Stimulated activated CD8-positive, alpha-beta memory T cell treated with anti-CD3 and anti-CD28 coated beads, Interleukin-7, amount 100 ng/mL, for 1 hour (primary cell): Measurements from ENCODE around the gene PPFIA2.

Experiments
- DNase-seq, 2 donors: peaks; one replicate each; pipeline ENCODE4 v3.0.0-alpha.2; 2020; ENCODE audit warnings: low read depth in 2 of 2

The PPFIA2 gene

GRCh38 chr12:81347404-81347803 lies 411.7 kb downstream of the PPFIA2 start:
- no peak for DNase-seq

DNA sequence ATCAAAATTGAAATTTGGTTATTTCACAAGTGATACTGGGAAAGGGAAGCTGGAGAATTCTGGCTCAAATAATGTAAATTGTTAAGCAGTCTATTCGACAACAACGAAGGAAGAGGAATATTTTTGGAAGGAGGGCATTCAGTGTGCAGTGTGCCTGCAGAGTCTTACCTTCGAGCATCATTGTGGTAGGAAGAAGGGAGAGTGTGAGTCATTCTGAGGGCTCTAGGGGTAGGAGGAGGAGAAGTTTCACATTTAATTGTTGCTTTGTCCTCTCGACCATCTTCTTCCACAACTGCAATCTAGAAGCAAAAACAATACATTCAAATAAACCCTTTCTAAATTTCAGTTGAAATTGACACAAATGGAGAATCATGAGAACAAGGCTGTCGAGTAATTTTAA lies 418.2 kb downstream of the PPFIA2 start:
- no peak for DNase-seq

DNA sequence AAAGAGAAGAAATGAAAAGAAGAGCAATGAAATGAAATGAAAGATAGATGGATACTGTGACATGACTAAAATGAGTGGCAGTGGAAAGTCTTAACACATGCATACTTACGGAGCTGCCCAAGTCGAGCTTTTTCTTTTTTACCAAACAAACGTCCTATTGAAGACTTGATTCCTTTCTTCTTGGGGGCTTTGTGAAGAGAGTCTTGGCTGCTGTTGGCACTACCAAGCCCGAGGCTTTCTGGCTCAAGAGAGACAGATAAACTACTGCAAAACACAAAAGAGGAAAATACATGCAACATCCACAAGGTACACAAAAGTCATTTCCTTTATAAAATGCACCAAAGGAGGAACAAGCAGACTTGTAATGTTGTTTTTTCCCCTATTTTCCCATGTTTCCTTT lies 420.1 kb downstream of the PPFIA2 start:
- DNase-seq = no peak

GRCh38 chr12:81337886-81338285 lies 421.3 kb downstream of the PPFIA2 start:
- DNase-seq = no peak

GRCh38 chr12:81333812-81334211 lies 425.3 kb downstream of the PPFIA2 start:
- no peak for DNase-seq

DNA sequence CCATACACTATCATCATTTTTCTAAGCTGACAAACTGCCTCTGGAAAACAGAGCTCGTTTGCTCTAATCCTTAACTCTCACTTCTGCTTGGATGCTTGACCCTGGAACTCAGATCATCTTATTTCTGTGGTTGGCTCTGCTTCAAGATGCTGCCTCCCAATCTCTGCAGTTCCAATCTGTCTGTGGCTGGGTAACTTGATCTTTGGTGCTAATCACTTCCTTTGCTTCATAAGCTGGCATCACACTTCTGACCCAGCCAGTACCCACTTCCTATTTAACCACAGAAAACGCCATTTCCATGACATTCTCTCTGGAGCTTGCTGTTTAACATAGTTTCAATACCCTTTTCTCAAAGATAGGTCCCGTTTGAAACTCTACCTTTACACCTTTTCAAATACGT lies 427.1 kb downstream of the PPFIA2 start:
- DNase-seq = no peak

DNA sequence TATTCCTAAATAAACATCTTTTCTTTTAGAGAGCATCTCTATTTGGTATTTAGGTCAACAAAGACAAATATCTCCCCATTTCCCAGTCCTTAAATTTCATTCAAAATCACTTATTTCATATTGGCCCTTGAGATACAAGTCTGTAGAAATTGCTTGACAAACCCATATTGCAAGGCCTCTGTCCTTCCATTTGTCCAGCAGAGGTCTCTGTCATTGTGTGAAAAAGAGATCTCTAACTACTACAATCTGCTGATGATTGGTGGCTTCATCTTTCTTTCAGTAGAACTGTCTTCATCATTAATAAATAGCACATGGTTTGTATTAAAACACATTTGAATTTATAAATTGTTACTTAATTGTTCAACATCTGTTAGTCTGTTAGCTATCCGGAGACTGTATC lies 428.7 kb downstream of the PPFIA2 start:
- no peak for DNase-seq

DNA sequence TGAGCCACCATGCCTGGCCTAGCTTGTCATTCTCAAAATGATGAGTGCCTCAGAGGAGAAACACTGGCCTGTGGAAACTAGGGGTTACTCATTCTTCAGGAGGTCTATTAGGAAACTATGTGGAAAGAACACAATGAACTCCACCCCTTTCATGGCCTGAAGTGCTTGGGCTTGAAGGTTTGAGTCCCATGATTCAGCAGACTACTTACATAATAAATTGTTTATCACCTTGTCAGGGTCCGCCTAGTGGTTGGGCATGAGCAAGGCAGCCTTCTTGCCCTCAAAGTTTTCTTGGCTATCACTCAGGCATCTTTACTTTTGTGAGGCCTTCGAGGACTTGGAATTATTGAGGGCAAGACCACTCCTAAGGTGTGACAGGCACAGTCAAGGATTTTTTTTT lies 430.1 kb downstream of the PPFIA2 start:
- no peak for DNase-seq

DNA sequence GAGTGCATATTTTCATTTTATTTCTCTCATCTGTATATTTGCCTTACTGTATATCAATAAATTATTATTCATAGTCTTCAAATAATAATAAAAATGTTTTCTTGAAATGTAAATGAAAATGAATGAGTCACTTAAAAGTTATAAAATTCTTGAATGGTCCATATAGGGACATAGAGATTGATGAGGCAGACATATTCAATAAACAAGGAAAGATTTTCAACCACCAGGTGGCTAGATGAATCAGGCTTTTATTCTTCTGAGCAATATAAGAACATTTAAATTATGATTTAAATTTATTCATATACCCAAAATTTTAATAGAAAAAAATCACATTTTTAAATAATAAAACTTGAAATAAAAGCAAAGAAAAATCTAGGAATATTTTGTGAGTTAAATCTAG lies 431.7 kb downstream of the PPFIA2 start:
- no peak for DNase-seq

- no peak for DNase-seq
These were observed 434.1 kb downstream of the PPFIA2 start for GRCh38 chr12:81325086-81325485.

GRCh38 chr12:81314903-81315531 lies 444.1 kb downstream of the PPFIA2 start:
- no peak for DNase-seq

DNA sequence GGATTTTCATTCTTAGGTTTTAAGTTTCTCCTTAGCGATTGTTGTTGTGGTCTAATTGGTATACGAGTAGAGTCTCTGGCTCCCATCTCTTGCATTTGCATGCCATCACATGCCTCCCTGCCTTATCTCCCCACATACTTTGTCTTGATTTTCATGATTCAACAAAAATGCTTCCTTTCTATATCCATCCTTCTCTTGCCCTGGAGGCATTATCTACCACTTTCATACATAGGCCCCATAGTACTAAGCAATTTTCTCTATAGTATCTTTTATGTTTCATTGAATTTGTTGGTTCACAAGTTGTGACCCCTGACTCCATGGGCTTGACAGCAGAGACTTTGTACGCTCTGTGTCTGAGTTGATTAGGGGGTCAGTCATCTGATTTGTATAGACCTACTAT lies 455.2 kb downstream of the PPFIA2 start:
- DNase-seq = no peak

- no peak for DNase-seq
These were observed 458.7 kb downstream of the PPFIA2 start for GRCh38 chr12:81300454-81300853.

DNA sequence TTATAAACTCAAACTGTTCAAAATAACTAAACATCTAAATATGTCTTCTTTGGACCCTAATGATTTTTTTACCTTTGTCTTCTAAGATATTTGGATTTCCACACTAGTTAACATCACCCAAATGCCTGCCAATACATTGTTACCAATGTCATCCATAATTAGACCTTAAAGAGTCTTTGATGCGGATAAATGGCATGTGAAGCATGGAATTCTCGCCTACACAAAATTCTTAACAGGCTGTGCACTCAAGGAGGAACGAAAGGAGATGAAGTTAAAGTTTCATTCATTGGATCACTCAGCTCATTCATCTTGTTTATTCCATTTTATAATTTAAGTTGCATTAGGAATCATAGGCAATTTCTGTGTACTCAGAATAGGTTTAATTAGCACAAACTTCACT lies 461.5 kb downstream of the PPFIA2 start:
- DNase-seq = no peak

GRCh38 chr12:81296556-81297305 lies 462.4 kb downstream of the PPFIA2 start:
- DNase-seq = no peak

DNA sequence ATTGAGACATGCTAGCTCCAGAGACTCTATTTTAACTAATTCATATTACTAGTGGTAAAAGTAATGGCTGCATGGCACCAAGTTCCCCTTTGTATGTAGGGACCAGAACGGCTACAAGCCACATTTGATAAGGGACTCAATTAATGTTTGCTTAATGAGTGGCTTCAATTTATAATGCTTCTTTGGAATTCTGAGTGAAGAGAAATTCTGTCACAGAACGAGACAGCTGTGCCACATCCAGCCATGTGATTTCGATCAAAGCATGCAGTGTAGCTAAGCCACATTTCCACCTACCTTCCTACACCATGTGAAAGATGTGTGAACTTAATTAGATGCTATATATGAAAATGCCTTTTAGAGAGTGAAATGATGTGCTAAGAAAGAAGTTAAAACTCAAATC lies 463.9 kb downstream of the PPFIA2 start:
- DNase-seq = no peak

- DNase-seq = no peak
These were observed 464.6 kb downstream of the PPFIA2 start for GRCh38 chr12:81294325-81295190.

GRCh38 chr12:81288651-81289050 lies 470.5 kb downstream of the PPFIA2 start:
- no peak for DNase-seq

GRCh38 chr12:81284137-81284536 lies 475.0 kb downstream of the PPFIA2 start:
- DNase-seq = no peak

GRCh38 chr12:81274637-81275529 lies 484.3 kb downstream of the PPFIA2 start:
- no peak for DNase-seq

- DNase-seq = no peak
These were observed 488.8 kb downstream of the PPFIA2 start for GRCh38 chr12:81270385-81270784.

DNA sequence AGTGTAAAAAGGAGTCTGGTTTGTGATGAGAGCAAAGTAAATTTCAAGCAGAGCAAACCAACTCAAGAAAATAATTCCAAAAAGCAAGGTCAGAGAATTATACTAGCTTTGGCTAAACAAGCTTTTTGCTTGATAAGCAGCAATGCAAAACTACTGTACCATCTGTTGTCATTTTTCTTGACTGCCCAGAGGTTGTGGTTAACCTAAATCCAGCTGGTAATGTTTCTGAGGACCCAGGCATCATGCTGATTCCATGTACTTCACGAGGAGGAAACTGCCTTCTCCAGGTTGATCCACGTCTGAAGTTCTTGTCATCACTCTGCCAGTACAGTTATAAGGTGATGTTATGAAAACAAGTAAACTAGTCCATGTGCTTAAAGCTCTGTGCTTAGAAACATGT lies 496.1 kb downstream of the PPFIA2 start:
- DNase-seq = no peak
